GM23248 (cell line): ENCODE measurements around the gene DPY19L1.
"Not testable (repeated sequence)": the region's sequence is repeated elsewhere in the genome, so short reads cannot be mapped to it uniquely, and the experiment has no call there.

Source experiments
- EZH2 ChIP-seq: fragments of 200-600 bp; sonication (generic); IDR thresholded peaks from 2 replicates; pipeline ENCODE4 v1.6.1; 2018; ENCODE audit warnings: antibody characterized with exemption, mild to moderate bottlenecking; ENCODE audit not compliant: insufficient read depth, poor library complexity, severe bottlenecking
- EZH2phosphoT487 ChIP-seq: fragments of 200-600 bp; sonication (generic); IDR thresholded peaks from 2 replicates; pipeline ENCODE4 v1.6.1; 2018; ENCODE audit warnings: antibody characterized with exemption, moderate library complexity, mild to moderate bottlenecking, low read depth; ENCODE audit not compliant: insufficient read depth

- not testable (repeated sequence) for TF ChIP-seq EZH2, EZH2phosphoT487
Observed at GRCh38 chr7:35055733-35056132, 18.4 kb upstream of the DPY19L1 start.
